UCSD-AML1 (cell line): ENCODE data around the gene TCF7L1.
"Not testable (repeated sequence)": the region's sequence is repeated elsewhere in the genome, so short reads cannot be mapped to it uniquely, and the experiment has no call there.

ENCODE experiments used
- DNase-seq: peaks from one replicate; lab custom pipeline; 2025; ENCODE audit not compliant: unreplicated experiment; lab: John Stamatoyannopoulos, UW

Gene TCF7L1

DNA sequence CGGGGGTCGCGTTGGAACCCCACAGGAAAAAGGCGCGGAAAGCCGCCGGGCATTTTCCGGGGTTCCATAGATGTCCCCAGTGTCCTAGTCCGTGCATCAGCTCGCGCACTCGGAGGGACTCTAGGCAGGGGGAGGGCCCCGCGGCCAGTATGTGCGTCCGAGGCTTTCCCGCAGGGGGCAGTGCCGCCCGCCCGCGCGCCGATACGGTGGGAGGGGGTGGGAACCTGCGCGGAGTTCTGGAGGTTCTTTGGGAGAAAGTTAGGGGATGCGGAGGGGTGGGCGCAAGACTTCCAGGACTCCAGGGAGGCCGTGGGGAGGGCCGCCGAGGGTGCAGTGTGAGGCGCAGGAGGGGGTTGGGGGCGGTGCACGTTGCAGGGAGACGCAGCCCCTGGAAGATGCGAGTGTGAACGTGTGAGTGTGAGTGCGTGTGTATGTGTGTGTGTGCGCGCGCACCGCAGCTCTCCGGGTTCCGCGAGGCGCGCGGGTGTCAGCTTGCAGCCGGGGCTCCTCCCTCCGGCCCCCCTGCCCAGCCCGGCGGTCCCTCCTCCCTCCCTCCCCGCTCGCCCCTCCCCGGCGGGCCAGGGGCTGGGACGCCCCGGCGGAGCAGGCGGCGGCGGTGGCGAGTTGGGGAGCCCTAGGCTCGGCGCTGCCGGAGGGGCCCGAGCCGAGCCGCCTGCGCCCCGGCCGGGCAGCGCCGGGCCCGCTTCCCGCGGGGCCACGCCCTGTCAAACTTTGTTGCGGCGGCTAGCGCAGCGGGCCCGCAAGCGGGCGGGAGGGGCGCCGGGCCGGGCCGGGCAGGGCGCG lies at the start of gene TCF7L1:
Gene TCF7L1 (plus strand): TSS at position 559 of the 804 bp plus-strand sequence. CDS start 293 bp downstream, outside the sequence.
- peak; percentile 39 for DNase-seq

- DNase-seq: no peak
Observed at GRCh38 chr2:85085563-85085962, 47.6 kb upstream of the TCF7L1 start.

DNA sequence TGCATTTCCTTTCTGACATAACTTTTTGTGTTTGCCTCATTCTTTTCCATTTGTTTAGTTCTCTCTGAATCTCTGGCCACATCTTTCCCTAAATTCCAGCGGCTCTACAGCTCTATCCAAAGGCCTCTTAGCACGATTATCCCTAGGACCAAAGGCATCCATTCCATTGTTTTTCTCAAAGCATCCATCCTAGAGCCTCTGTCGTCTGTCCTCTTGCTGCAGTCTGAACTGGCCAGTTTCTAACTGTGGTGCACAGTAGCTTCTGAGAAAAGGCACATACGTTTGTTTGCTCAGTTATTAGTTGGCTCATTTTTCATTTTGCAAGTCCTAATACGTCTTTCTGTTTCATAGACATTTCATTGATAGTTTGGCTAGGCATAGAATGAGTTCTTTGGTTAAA lies 45.7 kb upstream of the TCF7L1 start:
- no peak for DNase-seq

GRCh38 chr2:85088921-85089320 lies 44.3 kb upstream of the TCF7L1 start:
- DNase-seq: no peak

- no peak for DNase-seq
Observed at GRCh38 chr2:85089585-85089984, 43.6 kb upstream of the TCF7L1 start.

DNA sequence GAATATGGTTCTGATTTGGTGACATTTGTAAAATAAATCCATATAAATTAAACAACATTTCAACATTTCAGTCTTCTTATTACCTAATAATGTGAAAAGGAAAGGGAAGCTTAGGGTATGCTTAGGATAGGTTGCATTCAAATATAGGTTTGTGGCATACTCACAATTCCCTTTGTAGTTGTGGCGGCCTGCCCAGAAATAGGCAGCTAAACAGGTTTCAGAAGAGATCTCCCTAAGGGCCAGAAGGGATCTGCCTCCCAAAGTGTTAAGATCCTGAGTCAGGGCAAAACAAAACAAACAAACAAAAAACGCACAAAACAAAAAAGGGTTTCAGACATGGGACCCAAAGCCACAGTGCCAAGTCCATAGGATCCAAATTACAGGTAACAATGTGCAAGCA lies 41.4 kb upstream of the TCF7L1 start:
- DNase-seq: no peak

DNA sequence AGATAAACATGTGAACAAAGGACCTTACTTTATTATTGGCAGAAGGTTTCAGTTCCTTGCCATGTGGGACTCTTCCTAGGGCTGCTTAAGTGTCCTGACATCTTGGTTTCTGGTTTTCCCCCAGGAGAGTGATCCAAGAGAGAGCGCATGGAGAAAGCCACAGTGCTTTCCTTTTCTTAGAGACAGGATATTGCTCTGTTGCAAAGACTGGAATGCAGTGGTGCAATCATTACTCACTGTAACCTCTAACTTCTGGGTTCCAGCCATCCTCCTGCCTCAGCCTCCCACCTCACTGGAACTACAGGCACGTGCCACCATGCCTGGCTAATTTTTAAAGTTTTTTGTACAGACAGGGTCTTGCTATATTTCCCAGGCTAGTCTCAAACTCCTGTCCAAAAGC lies 38.1 kb upstream of the TCF7L1 start:
- no peak for DNase-seq

- no peak for DNase-seq
Observed at GRCh38 chr2:85096616-85097015, 36.6 kb upstream of the TCF7L1 start.

GRCh38 chr2:85104228-85104627 lies 29.0 kb upstream of the TCF7L1 start:
- DNase-seq: no peak

DNA sequence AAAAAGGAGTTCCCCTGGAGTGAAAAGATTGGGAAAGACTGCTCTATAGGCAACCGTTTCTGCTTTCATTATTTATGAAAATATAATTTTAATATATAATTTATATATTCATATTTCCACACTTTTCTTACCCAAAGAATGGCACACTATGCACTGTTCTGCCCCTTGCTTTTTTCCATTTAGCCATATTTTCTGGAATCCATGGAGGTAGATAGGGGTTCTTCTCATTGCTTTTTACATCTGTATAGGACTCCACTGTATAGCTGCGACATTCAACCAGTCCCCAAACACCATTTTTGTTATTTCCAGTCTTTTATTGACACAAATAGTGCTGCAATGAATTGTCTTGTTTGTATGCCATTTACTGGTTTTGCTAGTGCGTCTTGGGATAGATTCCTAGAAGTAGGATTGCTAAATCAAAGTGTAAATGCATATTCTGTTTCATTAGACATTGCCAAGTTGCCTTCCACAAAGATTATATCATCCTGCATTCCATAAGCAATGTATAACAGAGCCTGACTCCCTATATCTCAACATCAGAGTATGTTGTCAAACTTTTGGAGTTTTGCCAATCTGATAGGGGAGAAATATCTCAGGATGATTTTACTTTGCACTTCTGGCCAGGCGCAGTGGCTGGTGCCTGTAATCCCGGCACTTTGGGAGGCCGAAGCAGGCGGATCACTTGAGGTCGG lies 26.6 kb upstream of the TCF7L1 start:
- no peak for DNase-seq

GRCh38 chr2:85110991-85111560 lies 22.1 kb upstream of the TCF7L1 start:
- DNase-seq: no peak

DNA sequence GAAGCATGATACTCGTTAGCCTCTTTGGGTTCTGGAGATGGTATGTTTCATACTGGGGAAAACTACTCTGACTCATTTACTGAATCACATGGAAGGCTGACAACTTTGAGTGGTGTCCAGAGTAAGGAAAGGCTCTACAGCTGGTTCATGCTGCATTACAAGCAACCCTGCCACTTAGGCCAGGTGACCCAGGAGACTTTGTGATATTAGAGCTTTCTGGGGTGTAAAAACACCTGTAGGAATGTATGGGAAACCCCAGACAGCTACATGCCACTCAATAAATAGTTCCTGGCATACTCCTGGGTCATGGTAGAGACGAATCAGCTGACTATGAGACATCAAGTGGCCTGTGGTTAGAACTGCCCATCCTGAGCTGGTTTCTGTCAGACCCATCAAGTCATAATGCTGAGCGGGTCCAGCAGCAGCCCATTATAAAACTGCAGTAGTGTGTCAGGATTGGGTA lies 21.3 kb upstream of the TCF7L1 start:
- DNase-seq: no peak

GRCh38 chr2:85112906-85113625 lies 20.1 kb upstream of the TCF7L1 start:
- DNase-seq: no peak

DNA sequence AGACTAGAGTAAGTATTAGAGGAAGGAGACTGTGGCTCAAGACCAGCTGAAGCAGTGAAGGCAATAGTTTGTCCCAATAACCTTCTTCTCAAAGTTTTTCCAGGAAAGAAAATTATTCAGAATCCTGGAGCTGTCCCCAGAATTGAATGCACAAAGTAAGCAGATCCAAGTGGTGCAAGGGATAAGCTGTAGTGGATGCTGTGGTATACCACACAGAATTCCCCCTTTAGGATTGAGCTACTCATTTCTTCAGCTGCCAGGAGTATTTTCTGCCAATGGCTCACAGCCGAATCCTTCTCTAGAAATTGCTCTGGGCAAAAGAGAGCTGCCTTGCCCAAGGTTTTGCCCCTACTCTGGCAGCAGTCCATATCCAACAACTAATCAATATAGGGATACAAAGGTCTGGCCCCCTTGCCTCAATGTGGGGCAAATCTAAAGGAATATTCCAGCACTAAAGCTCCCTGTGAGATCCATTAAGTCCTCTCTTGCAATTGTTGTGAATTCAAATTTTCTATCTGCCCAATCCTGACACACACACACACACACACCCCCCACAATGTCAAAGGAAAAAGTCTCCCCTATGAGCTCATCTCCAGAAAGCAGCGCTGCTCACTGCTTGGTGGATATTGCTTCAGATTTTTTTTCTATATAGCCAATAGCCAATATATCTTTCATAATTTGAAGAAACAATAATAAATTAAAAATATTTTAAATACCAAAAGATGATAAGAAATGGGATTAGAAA lies 18.4 kb upstream of the TCF7L1 start:
- no peak for DNase-seq

DNA sequence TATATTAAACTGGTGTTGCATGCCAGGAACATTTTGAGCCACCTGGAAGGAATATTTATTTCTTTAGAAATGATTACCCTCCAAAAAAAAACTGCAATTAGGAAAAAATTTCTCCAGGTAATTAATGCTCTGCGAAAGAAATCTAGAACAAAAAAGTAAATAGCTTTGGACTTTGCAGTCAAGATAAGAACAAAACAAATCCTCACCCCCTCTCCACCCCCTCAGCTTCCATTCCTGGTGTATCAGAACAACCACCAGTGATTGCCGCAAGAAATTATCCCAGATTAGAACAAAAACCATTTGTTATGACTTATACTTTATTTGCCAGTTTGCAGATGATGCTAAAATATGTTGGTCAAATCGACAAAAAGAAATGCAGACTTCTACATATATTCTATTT lies 17.0 kb upstream of the TCF7L1 start:
- no peak for DNase-seq

DNA sequence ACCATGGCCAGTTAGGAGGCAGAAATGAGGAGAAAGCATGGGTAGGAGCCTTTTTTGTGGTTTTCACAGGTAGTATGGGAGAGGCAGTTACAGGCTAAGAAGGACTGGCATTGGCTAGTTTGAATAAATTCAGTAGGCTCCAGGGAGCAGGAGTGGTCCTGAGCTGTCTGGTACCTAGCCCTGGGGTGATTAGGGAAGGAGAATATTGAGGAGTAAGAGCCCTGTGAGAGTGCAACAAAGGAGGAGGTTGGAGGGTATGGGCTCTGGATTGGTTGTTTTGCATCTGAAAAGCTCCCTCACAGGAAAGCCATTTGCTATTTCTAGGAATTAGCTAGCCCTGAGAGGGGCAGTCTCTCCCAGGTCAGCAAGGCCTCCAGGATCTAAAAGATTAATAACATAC lies 13.3 kb upstream of the TCF7L1 start:
- DNase-seq: no peak

- no peak for DNase-seq
Observed at GRCh38 chr2:85120363-85120762, 12.8 kb upstream of the TCF7L1 start.

DNA sequence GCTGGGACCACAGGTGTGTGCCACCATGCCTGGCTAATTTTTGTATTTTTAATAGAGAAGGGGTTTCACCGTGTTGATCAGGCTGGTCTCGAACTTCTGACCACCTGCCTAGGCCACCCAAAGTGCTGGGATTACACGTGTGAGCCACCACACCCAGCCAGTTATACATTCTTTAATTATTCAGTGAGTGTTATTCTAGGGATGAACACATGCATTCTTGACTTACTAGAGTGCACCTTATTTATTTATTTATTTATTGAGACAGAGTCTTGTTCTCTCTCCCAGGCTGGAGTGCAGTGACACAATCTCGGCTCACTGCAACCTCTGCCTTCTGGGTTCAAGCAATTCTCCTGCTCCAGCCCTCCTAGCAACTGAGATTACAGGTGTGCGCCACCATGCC lies 6.7 kb upstream of the TCF7L1 start:
- not testable (repeated sequence) for DNase-seq

DNA sequence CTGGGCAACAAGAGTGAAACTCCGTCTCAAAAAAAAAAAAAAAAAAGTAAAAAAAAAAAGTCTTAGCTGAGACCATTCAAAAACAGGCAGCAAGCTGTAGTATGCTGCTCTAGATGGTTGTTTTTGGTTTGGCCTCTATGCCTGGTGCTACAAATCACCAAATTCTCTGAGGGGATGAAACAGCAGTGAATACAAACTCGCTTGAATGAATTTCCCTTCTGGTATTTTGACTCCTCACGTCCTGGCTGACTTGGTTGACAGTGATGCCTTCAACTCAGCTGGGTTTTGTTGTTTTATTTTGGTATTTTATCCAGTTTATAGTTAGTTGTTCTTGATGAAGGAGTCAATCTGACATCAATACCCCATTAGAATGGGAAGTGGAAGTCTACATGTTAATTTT lies 3.3 kb upstream of the TCF7L1 start:
- no peak for DNase-seq

GRCh38 chr2:85130407-85130806 lies 2.8 kb upstream of the TCF7L1 start:
- no peak for DNase-seq

DNA sequence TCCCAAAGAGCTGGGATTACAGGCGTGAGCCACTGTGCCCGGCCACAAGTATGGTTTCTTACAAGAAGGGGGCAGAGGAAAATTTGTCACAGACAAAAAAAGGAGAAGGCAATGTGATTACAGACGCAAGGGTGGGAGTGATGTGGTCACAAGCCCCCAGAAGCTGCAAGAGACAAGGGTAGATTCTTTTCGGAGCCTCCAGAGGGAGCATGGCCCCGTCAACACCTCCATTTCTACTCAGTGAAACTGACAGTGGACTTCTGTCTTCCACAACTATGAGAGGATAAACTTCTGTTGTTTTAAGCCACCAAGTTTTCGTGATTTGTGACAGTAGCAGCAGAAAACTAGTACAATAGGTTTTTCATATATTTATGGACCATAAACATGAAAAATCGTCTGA lies 2.1 kb upstream of the TCF7L1 start:
- no peak for DNase-seq
